Transverse colon (tissue), 4 donors: ENCODE data around the gene VCX2. TPM values are rescaled to one million over a fixed set of nuclear protein-coding genes. Genes with fewer than 3 reads are reported as not detected.

Source experiments
- DNase-seq: peaks from one replicate; pipeline ENCODE4 v3.0.0-alpha.2; 2019
- H3K27ac ChIP-seq, 4 donors: fragments of 200-600 bp; sonication (generic); 2 replicates each; pipeline ENCODE4 v1.5.1; 2016 to 2018; ENCODE audit warnings: inconsistent platforms in 4 of 4
- H3K27me3 ChIP-seq: fragments of 200-600 bp; sonication (generic); 2 replicates; pipeline ENCODE4 v1.5.1; 2017; ENCODE audit warnings: inconsistent platforms
- H3K36me3 ChIP-seq, 4 donors: fragments of 200-600 bp; sonication (generic); 2 replicates each; pipeline ENCODE4 v1.5.1; 2017 to 2019; ENCODE audit warnings: inconsistent platforms in 4 of 4
- H3K4me1 ChIP-seq, 4 donors: fragments of 200-600 bp; sonication (generic); 2 replicates each; pipeline ENCODE4 v1.5.1; 2017 to 2020; ENCODE audit warnings: inconsistent platforms in 4 of 4
- H3K4me3 ChIP-seq, 4 donors: fragments of 200-600 bp; sonication (generic); 1 replicate in 1 of 4; 2 replicates in 3 of 4; pipeline versions ENCODE4 v1.5.1 to v1.6.1; 2017 to 2019; ENCODE audit warnings: inconsistent platforms in 4 of 4
- H3K9me3 ChIP-seq, 2 donors: fragments of 200-600 bp; sonication (generic); 2 replicates each; pipeline ENCODE4 v1.5.1; 2017 to 2019; ENCODE audit warnings: inconsistent platforms in 2 of 2
- EP300 ChIP-seq: sonication (generic); formaldehyde crosslinking; IDR thresholded peaks from one replicate; pipeline ENCODE4 v1.6.1; 2017; ENCODE audit warnings: antibody characterized with exemption, low read depth
- POLR2A ChIP-seq: fragments of 450-650 bp; IDR thresholded peaks from one replicate; pipeline ENCODE4 v1.6.1; 2016; ENCODE audit warnings: antibody characterized with exemption, mild to moderate bottlenecking, moderate library complexity
- POLR2AphosphoS5 ChIP-seq, 3 donors: sonication (generic); formaldehyde crosslinking; IDR thresholded peaks; one replicate each; pipeline ENCODE4 v1.6.1; 2016; ENCODE audit warnings: antibody characterized with exemption in 3 of 3
- WGBS, 2 donors: methylation state at CpG; one replicate each; pipeline ENCODE4 v1.1.5; 2018; ENCODE audit warnings: low coverage in 1 of 2; 5-methylcytosine and 5-hydroxymethylcytosine counted together
- in situ Hi-C, 4 donors: fragments of 200-750 bp; cut with MboI; loops; one replicate each; pipeline versions ENCODE4 v1.15.0 to v1.15.1; 2017; ENCODE audit warnings: low sequenced_read_pairs in 3 of 4, low pct_ligation_motif_present in 1 of 4, low pct_unique_long_range_greater_than_20kb in 1 of 4
- intact Hi-C: fragments of 100-400 bp; cut with DNase I; formaldehyde crosslinking; loops from one replicate; pipeline ENCODE4 v1.15.1; 2023; ENCODE audit warnings: low total_unique reads
- total RNA-seq, 4 donors: library from RNA; depleted of rRNA; stranded (reverse); fragments of >200 nt; gene quantifications; one replicate each; pipeline ENCODE4 v1.1.0, GENCODE V29; 2016
- TF ChIP-seq, protein P1 (sequence below), 5 experiments: fragments of 200-600 bp in 3 of 5; fragments of 450-650 bp in 2 of 5; sonication (generic) in 3 of 5; IDR thresholded peaks; 1 replicate in 2 of 5; 2 replicates in 3 of 5; pipeline ENCODE4 v1.5.1; 2016 to 2017; ENCODE audit warnings: antibody characterized with exemption in 5 of 5, inconsistent platforms in 3 of 5, mild to moderate bottlenecking in 2 of 5, moderate library complexity in 1 of 5

Gene VCX2
- total RNA-seq, 4 donors from 2014 or later, result not detected

DNA sequence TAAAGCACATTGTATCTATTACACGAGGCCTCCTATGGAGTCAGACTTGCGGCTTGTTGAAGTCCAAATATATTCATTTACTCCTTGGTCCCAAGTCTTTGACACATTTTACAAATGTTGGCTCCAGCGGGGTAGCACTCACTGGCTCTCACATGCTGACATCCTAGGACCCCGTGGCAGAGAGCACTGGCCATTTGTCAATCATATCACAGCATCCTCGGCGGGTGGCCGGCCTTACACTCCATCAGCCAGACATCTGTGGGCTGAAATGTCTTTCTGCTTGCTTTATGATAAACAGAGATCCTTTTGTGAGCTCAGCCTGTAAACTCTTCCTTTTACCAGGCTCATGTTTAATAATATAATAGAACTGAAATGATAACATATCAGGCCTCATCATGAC is 25.7 kb upstream of the VCX2 start:
- TF ChIP-seq POLR2A, result no peak
- TF ChIP-seq POLR2AphosphoS5 (IDR thresholded peaks at IDR 0.05), result no peak
- TF ChIP-seq, protein P1, sequence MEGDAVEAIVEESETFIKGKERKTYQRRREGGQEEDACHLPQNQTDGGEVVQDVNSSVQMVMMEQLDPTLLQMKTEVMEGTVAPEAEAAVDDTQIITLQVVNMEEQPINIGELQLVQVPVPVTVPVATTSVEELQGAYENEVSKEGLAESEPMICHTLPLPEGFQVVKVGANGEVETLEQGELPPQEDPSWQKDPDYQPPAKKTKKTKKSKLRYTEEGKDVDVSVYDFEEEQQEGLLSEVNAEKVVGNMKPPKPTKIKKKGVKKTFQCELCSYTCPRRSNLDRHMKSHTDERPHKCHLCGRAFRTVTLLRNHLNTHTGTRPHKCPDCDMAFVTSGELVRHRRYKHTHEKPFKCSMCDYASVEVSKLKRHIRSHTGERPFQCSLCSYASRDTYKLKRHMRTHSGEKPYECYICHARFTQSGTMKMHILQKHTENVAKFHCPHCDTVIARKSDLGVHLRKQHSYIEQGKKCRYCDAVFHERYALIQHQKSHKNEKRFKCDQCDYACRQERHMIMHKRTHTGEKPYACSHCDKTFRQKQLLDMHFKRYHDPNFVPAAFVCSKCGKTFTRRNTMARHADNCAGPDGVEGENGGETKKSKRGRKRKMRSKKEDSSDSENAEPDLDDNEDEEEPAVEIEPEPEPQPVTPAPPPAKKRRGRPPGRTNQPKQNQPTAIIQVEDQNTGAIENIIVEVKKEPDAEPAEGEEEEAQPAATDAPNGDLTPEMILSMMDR (IDR thresholded peaks at IDR 0.05), result no peak
- no peak for TF ChIP-seq EP300
- Histone ChIP-seq H3K4me1 (no peaks in the 10 kb centered on the region), H3K36me3 (no peaks in the 10 kb centered on the region), H3K27me3 (no peaks in the 10 kb centered on the region), H3K27ac (no peak overlapping the region), H3K9me3 (no peaks in the 10 kb centered on the region), H3K4me3 (no peak overlapping the region)
- in situ Hi-C loops, result no loop called here
- intact Hi-C loops, result no loop called here
- 81% methylated on average over 7 of the region's 7 CpGs; no CpG with 5 or more reads in 1 of the 2 donors for WGBS, 2 donors
- no peak for DNase-seq

DNA sequence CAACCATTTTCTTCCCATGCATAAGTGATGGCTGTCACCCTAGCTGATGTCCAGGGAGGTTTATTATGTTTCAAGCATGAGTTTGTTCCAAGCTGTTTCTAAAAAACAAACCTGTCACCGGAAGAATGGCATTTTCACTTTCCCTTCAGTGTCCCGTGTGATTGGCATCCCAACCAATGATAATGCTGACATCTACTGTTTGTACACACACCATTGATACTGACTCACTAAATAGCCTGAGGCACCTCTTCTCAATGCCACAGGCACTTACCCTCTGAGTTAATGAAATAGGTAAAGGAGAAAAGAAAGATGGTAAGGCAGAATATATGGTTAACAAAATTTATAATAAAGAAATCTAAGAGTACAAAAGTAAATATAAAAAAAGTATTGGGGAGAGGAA is 23.1 kb upstream of the VCX2 start:
- in situ Hi-C loops (no loop called here), intact Hi-C loops (no loop called here)
- no peak for DNase-seq
- 72% methylated on average over 2 of the region's 2 CpGs; no CpG with 5 or more reads in 1 of the 2 donors for WGBS, 2 donors
- H3K4me1 ChIP-seq, result no peaks in the 10 kb centered on the region
- H3K9me3 ChIP-seq, result no peaks in the 10 kb centered on the region
- no peaks in the 10 kb centered on the region for H3K36me3 ChIP-seq
- no peaks in the 10 kb centered on the region for H3K27me3 ChIP-seq
- H3K4me3 ChIP-seq, result no peak overlapping the region
- H3K27ac ChIP-seq, result no peak overlapping the region
- TF ChIP-seq EP300 (no peak), POLR2A (no peak), POLR2AphosphoS5 (IDR thresholded peaks at IDR 0.05) (no peak)
- TF ChIP-seq, protein P1 (IDR thresholded peaks at IDR 0.05), result no peak

DNA sequence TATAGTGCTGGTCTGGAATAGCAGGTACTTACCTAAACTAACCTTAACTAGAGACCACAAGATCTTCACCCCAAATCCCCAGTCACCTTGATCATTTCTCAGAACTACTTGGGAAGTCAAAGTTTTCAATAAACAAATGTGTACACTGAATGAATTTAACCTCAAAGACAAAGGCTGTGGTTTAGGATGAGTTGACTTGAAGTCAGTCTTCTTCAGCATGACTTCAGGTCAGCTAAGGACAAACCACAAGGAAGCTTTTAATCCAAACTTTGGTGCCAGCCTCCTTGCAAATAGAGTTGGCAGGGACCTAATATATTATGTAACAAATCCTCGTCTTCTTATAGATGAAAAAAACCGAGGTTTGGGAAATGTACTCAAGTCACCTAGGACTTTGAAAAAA is 21.2 kb upstream of the VCX2 start:
- in situ Hi-C loops, result no loop called here
- 80% methylated on average over 2 of the region's 2 CpGs; no CpG with 5 or more reads in 1 of the 2 donors for WGBS, 2 donors
- Histone ChIP-seq H3K36me3 (no peaks in the 10 kb centered on the region), H3K9me3 (no peaks in the 10 kb centered on the region), H3K4me1 (no peaks in the 10 kb centered on the region), H3K27me3 (no peaks in the 10 kb centered on the region), H3K27ac (no peak overlapping the region), H3K4me3 (no peak overlapping the region)
- no peak for TF ChIP-seq EP300
- no peak for TF ChIP-seq POLR2AphosphoS5 (IDR thresholded peaks at IDR 0.05)
- no peak for TF ChIP-seq POLR2A
- TF ChIP-seq, protein P1 (IDR thresholded peaks at IDR 0.05), result no peak
- DNase-seq, result no peak
- intact Hi-C loops, result no loop called here

DNA sequence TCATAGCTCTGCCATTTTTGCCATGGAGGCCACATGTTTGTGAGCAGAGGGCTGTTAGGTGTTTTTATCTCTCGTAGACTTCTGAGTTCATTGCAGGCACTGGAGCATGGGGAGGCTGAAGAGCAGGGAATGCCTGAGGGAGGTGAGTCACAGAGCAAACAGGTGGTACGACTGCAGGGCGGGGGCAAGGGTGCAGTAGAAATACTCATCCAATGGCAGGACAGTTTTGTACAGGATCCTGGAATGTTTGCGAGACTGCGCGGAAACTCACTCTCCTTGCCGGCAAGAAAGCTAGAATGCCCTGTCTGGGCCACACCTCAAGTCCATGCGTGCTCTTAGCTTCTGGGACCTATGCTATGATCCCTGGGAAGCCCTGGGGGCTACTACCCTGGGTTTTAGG is 20.0 kb upstream of the VCX2 start:
- H3K36me3 ChIP-seq, result no peaks in the 10 kb centered on the region
- intact Hi-C loops, result no loop called here
- H3K27ac ChIP-seq, result no peak overlapping the region
- TF ChIP-seq POLR2A, result no peak
- TF ChIP-seq, protein P1 (IDR thresholded peaks at IDR 0.05), result no peak
- no peak for TF ChIP-seq EP300
- no peak for TF ChIP-seq POLR2AphosphoS5 (IDR thresholded peaks at IDR 0.05)
- DNase-seq, result peak; percentile 65
- H3K9me3 ChIP-seq, result no peaks in the 10 kb centered on the region
- 79% methylated on average over 8 of the region's 8 CpGs; no CpG with 5 or more reads in 1 of the 2 donors for WGBS, 2 donors
- H3K27me3 ChIP-seq, result no peaks in the 10 kb centered on the region
- in situ Hi-C loops, result no loop called here
- H3K4me3 ChIP-seq, result peak overlapping the region in 1 of 4 donors; percentile 14
- H3K4me1 ChIP-seq, result no peaks in the 10 kb centered on the region
